RPMI8226 (cell line): ENCODE measurements around the gene HIPK1.

Experiments
- DNase-seq: peaks from one replicate; pipeline ENCODE4 v3.0.0-alpha.2; 2015

Gene HIPK1

GRCh38 chr1:113928941-113929749 lies at the start of gene HIPK1:
TSS of gene HIPK1 (plus strand) at chr1:113929324.
- DNase-seq, result peak; percentile 88

- DNase-seq, result no peak
Measured at GRCh38 chr1:113879739-113880038, 49.4 kb upstream of the HIPK1 start.

GRCh38 chr1:113881661-113882060 lies 47.5 kb upstream of the HIPK1 start:
- DNase-seq, result no peak

- no peak for DNase-seq
Measured at GRCh38 chr1:113886417-113887401, 42.4 kb upstream of the HIPK1 start.

GRCh38 chr1:113887402-113888175 lies 41.5 kb upstream of the HIPK1 start, which contains the start of gene BCL2L15:
TSS of gene BCL2L15 (minus strand) at chr1:113887581. CDS start at chr1:113887375, 206 bp downstream.
- no peak for DNase-seq

- no peak for DNase-seq
Measured at GRCh38 chr1:113890816-113891215, 38.3 kb upstream of the HIPK1 start.

- DNase-seq, result no peak
Measured at GRCh38 chr1:113891631-113892220, 37.4 kb upstream of the HIPK1 start.

GRCh38 chr1:113893267-113893666 lies 35.9 kb upstream of the HIPK1 start:
- DNase-seq, result no peak

GRCh38 chr1:113895098-113895497 lies 34.0 kb upstream of the HIPK1 start:
- no peak for DNase-seq

GRCh38 chr1:113895961-113896360 lies 33.2 kb upstream of the HIPK1 start:
- no peak for DNase-seq

- DNase-seq, result no peak
Measured at GRCh38 chr1:113898241-113898814, 30.8 kb upstream of the HIPK1 start.

GRCh38 chr1:113899111-113899510 lies 30.0 kb upstream of the HIPK1 start:
- DNase-seq, result no peak

GRCh38 chr1:113901191-113901590 lies 27.9 kb upstream of the HIPK1 start:
- no peak for DNase-seq

- DNase-seq, result no peak
Measured at GRCh38 chr1:113903501-113904292, 25.4 kb upstream of the HIPK1 start.

GRCh38 chr1:113904293-113904673 lies 24.8 kb upstream of the HIPK1 start:
- DNase-seq, result peak; percentile 5

- DNase-seq, result peak; percentile 98
Measured at GRCh38 chr1:113904674-113905434, 24.3 kb upstream of the HIPK1 start, which contains the start of the genes AP4B1 and DCLRE1B. TSS of gene AP4B1 (minus strand) at chr1:113904799. CDS start at chr1:113904717, 82 bp downstream. TSS of gene DCLRE1B (plus strand) at chr1:113905326. CDS start at chr1:113905587, 261 bp downstream.

- DNase-seq, result peak; percentile 22
Measured at GRCh38 chr1:113905435-113905861, 23.7 kb upstream of the HIPK1 start.

- no peak for DNase-seq
Measured at GRCh38 chr1:113912594-113913311, 16.4 kb upstream of the HIPK1 start.

- no peak for DNase-seq
Measured at GRCh38 chr1:113913312-113913668, 15.8 kb upstream of the HIPK1 start.
